Sigmoid colon (tissue), 4 donors: Measurements from ENCODE around the gene SEMA5B.

Source experiments
- CTCF ChIP-seq, 4 experiments: fragments of 450-650 bp in 3 of 4; fragments of 200-600 bp in 1 of 4; IDR thresholded peaks; one replicate each; pipeline ENCODE4 v1.5.1; 2016 to 2019; ENCODE audit warnings: antibody characterized with exemption in 4 of 4, mild to moderate bottlenecking in 3 of 4, moderate library complexity in 2 of 4
- EP300 ChIP-seq, 4 donors: sonication (generic); formaldehyde crosslinking; IDR thresholded peaks; one replicate each; pipeline ENCODE4 v1.6.1; 2017; ENCODE audit warnings: antibody characterized with exemption in 4 of 4
- POLR2A ChIP-seq, 2 donors: fragments of 450-650 bp; IDR thresholded peaks; one replicate each; pipeline ENCODE4 v1.6.1; 2016; ENCODE audit warnings: antibody characterized with exemption in 2 of 2, mild to moderate bottlenecking in 2 of 2, moderate library complexity in 2 of 2
- POLR2AphosphoS5 ChIP-seq, 4 donors: sonication (generic); formaldehyde crosslinking; IDR thresholded peaks; one replicate each; pipeline ENCODE4 v1.6.1; 2017; ENCODE audit warnings: antibody characterized with exemption in 4 of 4

- TF ChIP-seq CTCF (IDR thresholded peaks at IDR 0.05) (no peak), POLR2A (IDR thresholded peaks at IDR 0.05) (no peak), POLR2AphosphoS5 (IDR thresholded peaks at IDR 0.05) (no peak), EP300 (IDR thresholded peaks at IDR 0.05) (no peak)
These were observed 835 bp downstream of the SEMA5B start for GRCh38 chr3:123026565-123027291.
